Parathyroid adenoma (tissue), 2 donors: ENCODE results near the gene TIMM22.
A peak's percentile ranks its signal among the peaks of the same experiment; 100 is the strongest.

ENCODE experiments used
- H2AFZ ChIP-seq: fragments of 300-600 bp; sonication (generic); one replicate; pipeline ENCODE4 v1.7.0; 2017; ENCODE audit warnings: antibody characterized with exemption, mild to moderate bottlenecking
- H3K27ac ChIP-seq: fragments of 300-600 bp; sonication (generic); one replicate; pipeline ENCODE4 v1.7.0; 2017
- H3K27me3 ChIP-seq: fragments of 300-600 bp; sonication (generic); one replicate; pipeline ENCODE4 v1.7.0; 2017; ENCODE audit warnings: low read length; ENCODE audit not compliant: control insufficient read depth, insufficient read depth
- H3K36me3 ChIP-seq: fragments of 300-600 bp; sonication (generic); one replicate; pipeline ENCODE4 v1.7.0; 2017; ENCODE audit warnings: low read length; ENCODE audit not compliant: control insufficient read depth, insufficient read depth
- H3K4me1 ChIP-seq: fragments of 300-600 bp; sonication (generic); one replicate; pipeline ENCODE4 v1.7.0; 2017; ENCODE audit warnings: control low read depth
- H3K4me2 ChIP-seq: fragments of 300-600 bp; sonication (generic); one replicate; pipeline ENCODE4 v1.7.0; 2017; ENCODE audit warnings: low read length
- H3K4me3 ChIP-seq: fragments of 300-600 bp; sonication (generic); one replicate; pipeline ENCODE4 v1.7.0; 2017; ENCODE audit warnings: low read depth, low read length
- H3K79me2 ChIP-seq: fragments of 300-600 bp; sonication (generic); one replicate; pipeline ENCODE4 v1.7.0; 2017; ENCODE audit warnings: control low read depth
- H3K9ac ChIP-seq: fragments of 300-600 bp; sonication (generic); one replicate; pipeline ENCODE4 v1.7.0; 2017; ENCODE audit warnings: mild to moderate bottlenecking
- H3K9me3 ChIP-seq: fragments of 300-600 bp; sonication (generic); one replicate; pipeline ENCODE4 v1.7.0; 2017; ENCODE audit warnings: low read length; ENCODE audit not compliant: control insufficient read depth
- TF ChIP-seq, protein P1 (sequence below): fragments of 300-600 bp; sonication (generic); IDR thresholded peaks from one replicate; pipeline ENCODE4 v1.7.0; 2017; ENCODE audit warnings: antibody characterized with exemption, mild to moderate bottlenecking
- donor health status: primary hyperparathyroidism.

The TIMM22 gene

DNA sequence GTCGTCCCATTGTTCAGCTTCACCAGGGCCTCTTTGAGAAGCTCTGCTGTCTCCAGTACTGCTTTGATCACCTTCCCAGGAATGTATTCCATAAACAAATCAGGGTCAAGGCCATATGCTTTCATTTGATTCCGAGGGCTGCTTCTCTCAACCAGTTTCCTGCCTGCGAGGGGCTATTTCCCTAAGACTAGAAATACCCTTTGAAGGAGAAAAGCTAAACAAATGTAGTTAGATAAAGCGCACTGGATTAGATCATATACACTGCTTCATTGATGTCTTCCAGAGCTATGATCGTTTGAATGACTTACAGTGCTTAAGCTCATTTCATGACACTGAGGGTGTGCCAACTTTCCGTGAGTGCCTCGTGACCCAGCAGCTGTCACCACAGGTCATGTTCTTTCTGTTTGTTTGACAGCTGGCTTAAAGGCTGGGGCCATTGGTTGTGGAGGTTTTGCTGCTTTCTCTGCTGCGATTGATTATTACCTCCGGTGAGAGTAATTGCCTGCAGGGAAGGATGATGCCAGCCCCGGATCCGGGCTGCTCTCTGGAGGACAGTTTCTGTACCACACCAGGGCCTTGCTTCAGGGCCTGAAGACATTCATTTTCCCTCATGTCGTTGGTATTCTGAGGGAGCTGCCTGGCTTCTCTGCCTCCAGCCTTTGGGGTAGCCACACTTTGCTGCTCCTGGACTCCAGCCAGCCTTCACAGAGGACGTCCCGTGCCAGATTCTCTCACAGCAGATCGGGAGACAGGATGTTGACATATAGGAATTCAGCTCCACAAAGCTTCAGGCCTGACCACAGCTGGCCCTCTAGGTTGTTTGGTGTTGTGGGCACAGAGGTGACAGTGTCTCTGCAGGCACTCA is 3.9 kb downstream of the TIMM22 start:
- Histone ChIP-seq H3K4me1 (peaks cover 21% of the 10 kb centered on the region), H3K27ac (peak overlapping the region; percentile 48), H3K9me3 (no peaks in the 10 kb centered on the region), H3K27me3 (no peaks in the 10 kb centered on the region), H3K9ac (no peak overlapping the region), H3K4me3 (no peak overlapping the region), H3K79me2 (peaks cover 9% of the 10 kb centered on the region), H3K4me2 (peak overlapping the region; percentile 18), H3K36me3 (no peaks in the 10 kb centered on the region), H2AFZ (no peak overlapping the region)
- TF ChIP-seq, protein P1, sequence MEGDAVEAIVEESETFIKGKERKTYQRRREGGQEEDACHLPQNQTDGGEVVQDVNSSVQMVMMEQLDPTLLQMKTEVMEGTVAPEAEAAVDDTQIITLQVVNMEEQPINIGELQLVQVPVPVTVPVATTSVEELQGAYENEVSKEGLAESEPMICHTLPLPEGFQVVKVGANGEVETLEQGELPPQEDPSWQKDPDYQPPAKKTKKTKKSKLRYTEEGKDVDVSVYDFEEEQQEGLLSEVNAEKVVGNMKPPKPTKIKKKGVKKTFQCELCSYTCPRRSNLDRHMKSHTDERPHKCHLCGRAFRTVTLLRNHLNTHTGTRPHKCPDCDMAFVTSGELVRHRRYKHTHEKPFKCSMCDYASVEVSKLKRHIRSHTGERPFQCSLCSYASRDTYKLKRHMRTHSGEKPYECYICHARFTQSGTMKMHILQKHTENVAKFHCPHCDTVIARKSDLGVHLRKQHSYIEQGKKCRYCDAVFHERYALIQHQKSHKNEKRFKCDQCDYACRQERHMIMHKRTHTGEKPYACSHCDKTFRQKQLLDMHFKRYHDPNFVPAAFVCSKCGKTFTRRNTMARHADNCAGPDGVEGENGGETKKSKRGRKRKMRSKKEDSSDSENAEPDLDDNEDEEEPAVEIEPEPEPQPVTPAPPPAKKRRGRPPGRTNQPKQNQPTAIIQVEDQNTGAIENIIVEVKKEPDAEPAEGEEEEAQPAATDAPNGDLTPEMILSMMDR: no peak

GRCh38 chr17:1001640-1002411 is 4.9 kb downstream of the TIMM22 start:
- H3K4me2 ChIP-seq: peak overlapping the region; percentile 18
- H3K27ac ChIP-seq: peak overlapping the region; percentile 48
- H2AFZ ChIP-seq: no peak overlapping the region
- no peak overlapping the region for H3K9ac ChIP-seq
- H3K9me3 ChIP-seq: no peaks in the 10 kb centered on the region
- H3K4me3 ChIP-seq: no peak overlapping the region
- TF ChIP-seq, protein P1: no peak
- no peaks in the 10 kb centered on the region for H3K36me3 ChIP-seq
- no peaks in the 10 kb centered on the region for H3K27me3 ChIP-seq
- H3K4me1 ChIP-seq: peaks cover 21% of the 10 kb centered on the region
- H3K79me2 ChIP-seq: peaks cover 9% of the 10 kb centered on the region

GRCh38 chr17:1002412-1002753 is 5.5 kb downstream of the TIMM22 start:
- Histone ChIP-seq H3K79me2 (peaks cover 6% of the 10 kb centered on the region), H2AFZ (no peak overlapping the region), H3K27me3 (no peaks in the 10 kb centered on the region), H3K36me3 (no peaks in the 10 kb centered on the region), H3K4me1 (peaks cover 21% of the 10 kb centered on the region), H3K9ac (no peak overlapping the region), H3K4me2 (no peak overlapping the region), H3K27ac (peak overlapping the region; percentile 29), H3K4me3 (no peak overlapping the region), H3K9me3 (no peaks in the 10 kb centered on the region)
- TF ChIP-seq, protein P1: no peak

DNA sequence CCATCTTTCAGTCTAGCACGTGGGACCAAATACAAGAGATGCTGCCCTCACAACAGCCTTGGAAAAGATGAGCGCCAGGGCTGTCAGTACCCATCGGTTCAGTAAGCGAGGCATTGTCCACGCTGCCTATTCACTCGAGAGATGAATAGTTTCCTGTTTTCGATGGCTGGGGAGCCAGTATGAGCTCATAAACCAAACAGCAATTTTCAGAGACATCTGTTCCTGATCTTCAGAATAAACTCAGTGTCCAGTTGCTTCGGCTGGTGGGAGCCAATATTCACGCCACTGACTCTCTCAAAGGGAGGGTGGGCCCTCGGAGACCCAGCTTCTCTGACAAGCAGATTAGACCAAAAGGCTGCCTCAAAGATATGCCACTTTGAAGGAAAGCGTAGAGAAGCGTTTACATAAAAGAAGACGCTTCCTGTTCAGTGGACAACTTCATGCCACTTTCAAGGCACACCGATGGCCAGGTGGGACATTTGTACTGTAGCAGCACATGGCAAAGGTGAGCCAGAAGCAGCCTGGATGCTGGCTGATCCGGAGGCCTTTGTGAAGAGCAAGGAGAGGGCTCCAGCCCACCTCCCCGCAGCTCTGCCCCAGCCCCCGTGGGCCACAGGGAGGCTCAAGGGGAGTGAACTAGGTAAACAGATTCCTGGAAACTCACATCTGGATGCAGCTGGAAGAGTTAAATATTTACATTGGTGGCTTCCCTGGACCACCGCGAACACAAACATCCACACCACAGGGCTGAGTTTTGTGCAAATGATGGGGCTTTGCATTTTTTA is 6.0 kb downstream of the TIMM22 start:
- no peak overlapping the region for H3K4me2 ChIP-seq
- peaks cover 18% of the 10 kb centered on the region for H3K4me1 ChIP-seq
- no peaks in the 10 kb centered on the region for H3K27me3 ChIP-seq
- H3K79me2 ChIP-seq: peaks cover under 1% of the 10 kb centered on the region
- H2AFZ ChIP-seq: no peak overlapping the region
- H3K9me3 ChIP-seq: no peaks in the 10 kb centered on the region
- peak overlapping the region; percentile 29 for H3K27ac ChIP-seq
- no peak overlapping the region for H3K9ac ChIP-seq
- no peak overlapping the region for H3K4me3 ChIP-seq
- TF ChIP-seq, protein P1: no peak
- no peaks in the 10 kb centered on the region for H3K36me3 ChIP-seq
